GM23248 (cell line): ENCODE results near the gene ABCB9.

Source experiments
- EZH2 ChIP-seq: fragments of 200-600 bp; sonication (generic); IDR thresholded peaks from 2 replicates; pipeline ENCODE4 v1.6.1; 2018; ENCODE audit warnings: antibody characterized with exemption, mild to moderate bottlenecking; ENCODE audit not compliant: insufficient read depth, poor library complexity, severe bottlenecking
- EZH2phosphoT487 ChIP-seq: fragments of 200-600 bp; sonication (generic); IDR thresholded peaks from 2 replicates; pipeline ENCODE4 v1.6.1; 2018; ENCODE audit warnings: antibody characterized with exemption, moderate library complexity, mild to moderate bottlenecking, low read depth; ENCODE audit not compliant: insufficient read depth

GRCh38 chr12:122986258-122986871, 20.1 kb upstream of the ABCB9 start:
- TF ChIP-seq EZH2 (no peak), EZH2phosphoT487 (no peak)
